Astrocyte (in vitro differentiated cells and primary cell): ENCODE data around the gene USP17L27.
"Not testable (repeated sequence)": the region's sequence is repeated elsewhere in the genome, so short reads cannot be mapped to it uniquely, and the experiment has no call there.

ENCODE experiments used
- CTCF ChIP-seq: IDR thresholded peaks from 2 replicates; pipeline ENCODE4 v1.5.1; 2011; ENCODE audit warnings: low read depth, mild to moderate bottlenecking, inconsistent platforms, low read length, moderate library complexity; ENCODE audit not compliant: insufficient read depth
- EZH2 ChIP-seq: IDR thresholded peaks from 2 replicates; pipeline ENCODE4 v1.6.1; 2012; ENCODE audit warnings: mild to moderate bottlenecking, low read length, inconsistent platforms; ENCODE audit not compliant: insufficient read depth

- not testable (repeated sequence) for TF ChIP-seq CTCF, EZH2
These were observed 6.9 kb downstream of the USP17L27 start for GRCh38 chr4:9350866-9351265.
